ENCODE measurements around the gene SLFNL1. TPM values are rescaled to one million over a fixed set of nuclear protein-coding genes. Genes with fewer than 3 reads are reported as not detected.
A peak's percentile ranks its signal among the peaks of the same experiment; 100 is the strongest.

SLFNL1 gene
- polyA plus RNA-seq, 3 donors: 0.04 to 0.11 TPM; not detected in 1

DNA sequence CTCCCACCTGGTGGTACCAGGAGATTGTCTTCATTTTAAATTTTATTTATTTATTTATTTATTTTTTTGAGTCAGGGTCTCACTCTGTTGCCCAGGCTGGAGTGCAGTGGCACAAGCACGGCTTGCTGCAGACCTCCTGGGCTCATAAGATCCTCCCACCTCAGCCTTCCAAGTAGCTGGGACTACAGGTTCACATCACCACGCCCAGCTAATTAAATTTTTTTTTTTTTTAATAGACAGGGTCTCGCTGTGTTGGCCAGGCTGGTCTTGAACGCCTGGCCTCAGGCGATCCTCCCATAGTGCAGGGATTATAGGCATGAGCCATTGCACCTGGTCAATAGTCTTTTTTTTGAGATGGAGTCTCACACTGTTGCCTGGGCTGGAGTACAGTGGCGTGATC, 8.5 kb downstream of the SLFNL1 start:
- Mint-ChIP-seq H3K4me3 (no peak overlapping the region), H3K36me3 (peaks cover 63 to 76% of the 10 kb centered on the region in 2 donors), H3K4me1 (peaks cover 10% of the 10 kb centered on the region), H3K9me3 (no peaks in the 10 kb centered on the region), H3K27me3 (ENCODE audit: low read depth in 3 of 3) (peaks cover 0 to 1% (median 0%) of the 10 kb centered on the region in 3 donors), H3K27ac (peak overlapping the region in 1 of 7 donors; percentile 7)
- Histone ChIP-seq H3K27ac (ENCODE audit: low read depth in 1 of 2, low read length in 2 of 2) (no peak overlapping the region), H3K4me2 (replicated peaks; ENCODE audit: extremely low read depth, low read length, poor library complexity, severe bottlenecking) (no peak overlapping the region), H3K36me3 (replicated peaks in 1 of 2; ENCODE audit: control insufficient read depth in 1 of 2, insufficient read depth in 2 of 2, low read length in 2 of 2) (peaks cover 51 to 73% of the 10 kb centered on the region in 2 donors), H3K4me3 (replicated peaks in 1 of 3; ENCODE audit: low read depth in 2 of 3, low read length in 3 of 3) (no peak overlapping the region), H2AFZ (ENCODE audit: insufficient read depth, low read depth, low read length, poor library complexity, severe bottlenecking) (no peak overlapping the region), H3K4me1 (ENCODE audit: control insufficient read depth in 1 of 2, insufficient read depth in 2 of 2, low read length in 2 of 2) (peaks cover 9 to 10% of the 10 kb centered on the region in 2 donors), H3K9me3 (replicated peaks in 1 of 2; ENCODE audit: control insufficient read depth in 1 of 2, insufficient read depth in 1 of 2, low read length in 2 of 2) (no peaks in the 10 kb centered on the region), H3K79me2 (ENCODE audit: insufficient read depth, low read length) (no peaks in the 10 kb centered on the region), H4K20me1 (ENCODE audit: insufficient read depth, low read length) (no peaks in the 10 kb centered on the region), H3K27me3 (ENCODE audit: control insufficient read depth in 2 of 2, insufficient read depth in 2 of 2, low read length in 2 of 2) (no peaks in the 10 kb centered on the region), H3K9ac (ENCODE audit: insufficient read depth, low read length, poor library complexity, severe bottlenecking) (no peak overlapping the region)
- no peak for TF ChIP-seq CTCF (IDR thresholded peaks at IDR 0.05)
- intact Hi-C loops (cut with micrococcal nuclease): no loop called here
- WGBS (ENCODE audit: insufficient coverage): 100% methylated on average over 5 of the region's 6 CpGs
- no peak for DNase-seq

- Histone ChIP-seq H2AFZ (ENCODE audit: insufficient read depth, low read depth, low read length, poor library complexity, severe bottlenecking) (no peak overlapping the region), H3K36me3 (replicated peaks in 1 of 2; ENCODE audit: control insufficient read depth in 1 of 2, insufficient read depth in 2 of 2, low read length in 2 of 2) (peaks cover 61 to 75% of the 10 kb centered on the region in 2 donors), H3K9ac (ENCODE audit: insufficient read depth, low read length, poor library complexity, severe bottlenecking) (no peak overlapping the region), H3K4me3 (replicated peaks in 1 of 3; ENCODE audit: low read depth in 2 of 3, low read length in 3 of 3) (no peak overlapping the region), H3K27ac (ENCODE audit: low read depth in 1 of 2, low read length in 2 of 2) (no peak overlapping the region), H3K9me3 (replicated peaks in 1 of 2; ENCODE audit: control insufficient read depth in 1 of 2, insufficient read depth in 1 of 2, low read length in 2 of 2) (no peaks in the 10 kb centered on the region), H3K4me1 (ENCODE audit: control insufficient read depth in 1 of 2, insufficient read depth in 2 of 2, low read length in 2 of 2) (peaks cover 9 to 10% of the 10 kb centered on the region in 2 donors), H3K27me3 (ENCODE audit: control insufficient read depth in 2 of 2, insufficient read depth in 2 of 2, low read length in 2 of 2) (no peaks in the 10 kb centered on the region), H3K4me2 (replicated peaks; ENCODE audit: extremely low read depth, low read length, poor library complexity, severe bottlenecking) (no peak overlapping the region), H3K79me2 (ENCODE audit: insufficient read depth, low read length) (no peaks in the 10 kb centered on the region), H4K20me1 (ENCODE audit: insufficient read depth, low read length) (no peaks in the 10 kb centered on the region)
- no peak for DNase-seq
- Mint-ChIP-seq H3K27ac (peak overlapping the region in 1 of 7 donors; percentile 25), H3K36me3 (peaks cover 78 to 82% of the 10 kb centered on the region in 2 donors), H3K9me3 (no peaks in the 10 kb centered on the region), H3K27me3 (ENCODE audit: low read depth in 3 of 3) (peaks cover 0 to 1% (median 0%) of the 10 kb centered on the region in 3 donors), H3K4me3 (no peak overlapping the region), H3K4me1 (peaks cover 10% of the 10 kb centered on the region)
- WGBS (ENCODE audit: insufficient coverage): 100% methylated on average over 1 of the region's 1 CpG
- intact Hi-C loops (cut with micrococcal nuclease): no loop called here
- no peak for TF ChIP-seq CTCF (IDR thresholded peaks at IDR 0.05)
Observed at GRCh38 chr1:41010345-41010744, 11.2 kb downstream of the SLFNL1 start.

Measured in CD14-positive monocyte (primary cell).